CD8-positive, alpha-beta memory T cell (primary cell): ENCODE data around the gene UBXN1. TPM values are rescaled to one million over a fixed set of nuclear protein-coding genes. Genes with fewer than 3 reads are reported as not detected.
"Not testable (repeated sequence)": the region's sequence is repeated elsewhere in the genome, so short reads cannot be mapped to it uniquely, and the experiment has no call there.

Experiments used
- CTCF ChIA-PET: fragments of 350-600 bp; sonication (Branson Sonifier 250); formaldehyde crosslinking; loops from one replicate; lab custom pipeline; 2021; ENCODE audit warnings: antibody characterized with exemption; lab: Charles Lee
- POLR2A ChIA-PET: fragments of 350-600 bp; sonication (Branson Sonifier 250); formaldehyde crosslinking; loops from one replicate; lab custom pipeline; 2021; ENCODE audit warnings: antibody characterized with exemption; lab: Charles Lee
- DNase-seq, 5 donors: peaks; one replicate each; pipeline versions ENCODE4 v3.0.0 to v3.0.0-alpha.2; 2020 to 2022; ENCODE audit warnings: mixed read lengths in 1 of 5
- H3K27ac ChIP-seq: one replicate; pipeline ENCODE4 v1.7.0; 2013; ENCODE audit warnings: low read depth, mild to moderate bottlenecking, low read length, moderate library complexity
- H3K27me3 ChIP-seq: 2 replicates; pipeline ENCODE4 v1.7.0; 2013; ENCODE audit warnings: low read length, mild to moderate bottlenecking; ENCODE audit not compliant: insufficient read depth, poor library complexity, severe bottlenecking
- H3K36me3 ChIP-seq: 2 replicates; pipeline ENCODE4 v1.7.0; 2013; ENCODE audit warnings: mild to moderate bottlenecking, low read length, moderate library complexity; ENCODE audit not compliant: insufficient read depth
- H3K4me1 ChIP-seq: 2 replicates; pipeline ENCODE4 v1.7.0; 2013; ENCODE audit warnings: mild to moderate bottlenecking, low read length, moderate library complexity; ENCODE audit not compliant: insufficient read depth
- H3K4me3 ChIP-seq: 2 replicates; pipeline ENCODE4 v1.7.0; 2013; ENCODE audit warnings: mild to moderate bottlenecking, low read length
- H3K9me3 ChIP-seq: 2 replicates; pipeline ENCODE4 v1.7.0; 2013; ENCODE audit warnings: mild to moderate bottlenecking, low read length
- H3K27ac Mint-ChIP-seq, 8 donors: one replicate each; pipeline ENCODE4 v1.8.0; 2020 to 2021; ENCODE audit warnings: mixed read lengths in 8 of 8, mild to moderate bottlenecking in 6 of 8, inconsistent platforms in 3 of 8, moderate library complexity in 3 of 8
- H3K27me3 Mint-ChIP-seq, 2 donors: one replicate each; pipeline ENCODE4 v1.8.0; 2020 to 2021; ENCODE audit warnings: mixed read lengths in 2 of 2, mild to moderate bottlenecking in 1 of 2, moderate library complexity in 1 of 2
- H3K36me3 Mint-ChIP-seq, 3 donors: one replicate each; pipeline ENCODE4 v1.8.0; 2020 to 2021; ENCODE audit warnings: mixed read lengths in 3 of 3, inconsistent platforms in 1 of 3, mild to moderate bottlenecking in 1 of 3
- H3K4me1 Mint-ChIP-seq, 3 donors: one replicate each; pipeline ENCODE4 v1.8.0; 2020 to 2021; ENCODE audit warnings: mixed read lengths in 3 of 3, inconsistent platforms in 1 of 3, mild to moderate bottlenecking in 1 of 3
- H3K4me3 Mint-ChIP-seq, 7 donors: one replicate each; pipeline ENCODE4 v1.8.0; 2020 to 2021; ENCODE audit warnings: mixed read lengths in 7 of 7, mild to moderate bottlenecking in 6 of 7, moderate library complexity in 4 of 7, inconsistent platforms in 2 of 7
- H3K9me3 Mint-ChIP-seq, 5 donors: one replicate each; pipeline ENCODE4 v1.8.0; 2020 to 2022; ENCODE audit warnings: mixed read lengths in 5 of 5, mild to moderate bottlenecking in 3 of 5, moderate library complexity in 2 of 5, inconsistent platforms in 1 of 5
- polyA plus RNA-seq: library from polyadenylated mRNA; unstranded; fragments of 300-500 nt; fragmentation: Illumina TruSeq; gene quantifications from one replicate; pipeline ENCODE4 v1.2.3, GENCODE V29; 2021
- total RNA-seq, 2 experiments: library from RNA; stranded (reverse); gene quantifications; one replicate each; pipeline ENCODE4 v1.2.3, GENCODE V29; 2021

The UBXN1 gene
- total and polyA plus RNA-seq, 3 experiments from 2014 or later: 142 to 164 (median 143) TPM

GRCh38 chr11:62664405-62665074, 14.3 kb downstream of the UBXN1 start:
- peak overlapping the region; percentile 96 to 100 (median 97) for H3K4me3 Mint-ChIP-seq
- H3K9me3 ChIP-seq: no peaks in the 10 kb centered on the region
- peaks cover 28 to 47% (median 30%) of the 10 kb centered on the region in 3 donors for H3K4me1 Mint-ChIP-seq
- peak overlapping the region; percentile 94 to 99 (median 96) for H3K27ac Mint-ChIP-seq
- peak in 3 of 5 donors; percentile 41 to 74 (median 47) for DNase-seq
- H3K27me3 Mint-ChIP-seq: peaks cover 0 to 4% of the 10 kb centered on the region in 2 donors
- ChIA-PET CTCF (interaction anchor here (0.7 to 3.4 kb wide), 27 partner anchors 10 to 281 kb away, joined by 3 to 44 read pairs (median 4); partner anchors contain the start of genes EEF1G, EML3, GANAB and INTS5), POLR2A (interaction anchor here (0.5 to 4.6 kb wide), 35 partner anchors 9 to 217 kb away, joined by 3 to 71 read pairs (median 7); partner anchors contain the start of genes B3GAT3, BSCL2, EEF1G and GANAB)
- H3K9me3 Mint-ChIP-seq: no peaks in the 10 kb centered on the region
- peaks cover 21% of the 10 kb centered on the region for H3K4me1 ChIP-seq
- H3K36me3 ChIP-seq: peaks cover 18% of the 10 kb centered on the region
- H3K27me3 ChIP-seq: no peaks in the 10 kb centered on the region
- H3K4me3 ChIP-seq: peak overlapping the region; percentile 98
- peaks cover 0 to 48% (median 4%) of the 10 kb centered on the region in 3 donors for H3K36me3 Mint-ChIP-seq
- peak overlapping the region; percentile 89 for H3K27ac ChIP-seq

- no peaks in the 10 kb centered on the region for H3K36me3 ChIP-seq
- H3K4me3 ChIP-seq: no peak overlapping the region
- H3K9me3 ChIP-seq: no peaks in the 10 kb centered on the region
- Mint-ChIP-seq H3K4me1 (peaks cover 12 to 18% (median 15%) of the 10 kb centered on the region in 3 donors), H3K27ac (peak overlapping the region in 1 of 8 donors; percentile 42), H3K27me3 (peaks cover 0 to 7% of the 10 kb centered on the region in 2 donors), H3K9me3 (peaks cover 0 to 3% (median 0%) of the 10 kb centered on the region in 5 donors), H3K36me3 (peaks cover 0 to 10% (median 0%) of the 10 kb centered on the region in 3 donors), H3K4me3 (peak overlapping the region in 2 of 7 donors; percentile 47 to 54)
- no peak overlapping the region for H3K27ac ChIP-seq
- ChIA-PET CTCF (interaction anchor here (1.7 kb wide), 1 partner anchor 65 kb away, joined by 4 read pairs; no protein-coding TSS in a partner anchor), POLR2A (interaction anchor here (1.0 to 2.7 kb wide), 2 partner anchors 8 to 70 kb away, joined by 3 to 18 read pairs; partner anchors contain the start of genes C11orf98, CSKMT and HNRNPUL2)
- peaks cover 8% of the 10 kb centered on the region for H3K4me1 ChIP-seq
- H3K27me3 ChIP-seq: no peaks in the 10 kb centered on the region
- no peak for DNase-seq
Measured at GRCh38 chr11:62656796-62657429, 22.0 kb downstream of the UBXN1 start.

- no peak for DNase-seq
- Mint-ChIP-seq H3K27me3 (peaks cover 0 to 7% of the 10 kb centered on the region in 2 donors), H3K4me1 (peaks cover 15 to 29% (median 20%) of the 10 kb centered on the region in 3 donors), H3K4me3 (peak overlapping the region in 6 of 7 donors; percentile 46 to 80 (median 53)), H3K36me3 (peaks cover 0 to 17% (median 3%) of the 10 kb centered on the region in 3 donors), H3K9me3 (peaks cover 0 to 3% (median 0%) of the 10 kb centered on the region in 5 donors), H3K27ac (peak overlapping the region in 5 of 8 donors; percentile 47 to 83 (median 78))
- no peaks in the 10 kb centered on the region for H3K27me3 ChIP-seq
- H3K27ac ChIP-seq: no peak overlapping the region
- H3K4me1 ChIP-seq: peaks cover 15% of the 10 kb centered on the region
- CTCF ChIA-PET: interaction anchor here (1.2 to 3.6 kb wide), 7 partner anchors 8 to 260 kb away, joined by 3 to 27 read pairs (median 5); partner anchors contain the start of genes C11orf98, CSKMT, GANAB and LBHD1
- no peak overlapping the region for H3K4me3 ChIP-seq
- H3K9me3 ChIP-seq: no peaks in the 10 kb centered on the region
- peaks cover 2% of the 10 kb centered on the region for H3K36me3 ChIP-seq
- POLR2A ChIA-PET: interaction anchor here (1.3 to 2.7 kb wide), 3 partner anchors 8 to 11 kb away, joined by 3 to 18 read pairs (median 10); partner anchors contain the start of genes C11orf98, CSKMT and GANAB
Measured at GRCh38 chr11:62654297-62654696, 24.6 kb downstream of the UBXN1 start.

- peak overlapping the region; percentile 85 to 95 (median 91) for H3K4me3 Mint-ChIP-seq
- peak in 1 of 5 donors; percentile 65 for DNase-seq
- H3K9me3 Mint-ChIP-seq: peaks cover 0 to 3% (median 0%) of the 10 kb centered on the region in 5 donors
- peaks cover 0 to 33% (median 3%) of the 10 kb centered on the region in 3 donors for H3K36me3 Mint-ChIP-seq
- no peaks in the 10 kb centered on the region for H3K27me3 ChIP-seq
- H3K27ac Mint-ChIP-seq: peak overlapping the region; percentile 80 to 97 (median 86)
- peaks cover 0 to 7% of the 10 kb centered on the region in 2 donors for H3K27me3 Mint-ChIP-seq
- H3K4me1 Mint-ChIP-seq: peaks cover 15 to 29% (median 20%) of the 10 kb centered on the region in 3 donors
- ChIA-PET POLR2A (interaction anchor here (0.6 to 1.4 kb wide), 12 partner anchors 13 to 213 kb away, joined by 3 to 52 read pairs (median 4); partner anchors contain the start of genes B3GAT3, C11orf98, CSKMT and LBHD1), CTCF (interaction anchor here (1.0 to 3.6 kb wide), 6 partner anchors 12 to 227 kb away, joined by 3 to 27 read pairs (median 4); partner anchors contain the start of genes C11orf98, CSKMT and TUT1)
- H3K27ac ChIP-seq: peak overlapping the region; percentile 87
- peaks cover 11% of the 10 kb centered on the region for H3K36me3 ChIP-seq
- H3K4me1 ChIP-seq: peaks cover 15% of the 10 kb centered on the region
- H3K4me3 ChIP-seq: peak overlapping the region; percentile 83
- no peaks in the 10 kb centered on the region for H3K9me3 ChIP-seq
Measured at GRCh38 chr11:62652161-62653006, 26.5 kb downstream of the UBXN1 start.

GRCh38 chr11:62650283-62650682, 28.6 kb downstream of the UBXN1 start:
- H3K27ac ChIP-seq, H3K9me3 ChIP-seq, DNase-seq, H3K27me3 ChIP-seq, H3K4me3 ChIP-seq, H3K9me3 Mint-ChIP-seq, H3K27me3 Mint-ChIP-seq: not testable (repeated sequence)
- H3K4me3 Mint-ChIP-seq: peak overlapping the region in 2 of 7 donors; percentile 60 to 63
- peaks cover 28% of the 10 kb centered on the region for H3K4me1 ChIP-seq
- ChIA-PET CTCF (interaction anchor here (1.1 to 2.3 kb wide), 3 partner anchors 15 to 59 kb away, joined by 3 to 9 read pairs (median 3); partner anchors contain the start of genes C11orf98 and CSKMT), POLR2A (interaction anchor here (1.0 to 1.7 kb wide), 2 partner anchors 14 to 59 kb away, joined by 5 to 7 read pairs; partner anchors contain the start of genes C11orf98, CSKMT and TUT1)
- H3K36me3 Mint-ChIP-seq: peaks cover 0 to 43% (median 3%) of the 10 kb centered on the region in 3 donors
- H3K36me3 ChIP-seq: peaks cover 11% of the 10 kb centered on the region
- peaks cover 25 to 43% (median 33%) of the 10 kb centered on the region in 3 donors for H3K4me1 Mint-ChIP-seq
- peak overlapping the region in 3 of 8 donors; percentile 50 to 83 (median 60) for H3K27ac Mint-ChIP-seq

- peaks cover 0 to 46% (median 3%) of the 10 kb centered on the region in 3 donors for H3K36me3 Mint-ChIP-seq
- H3K4me1 ChIP-seq: peaks cover 33% of the 10 kb centered on the region
- peaks cover 0 to 7% of the 10 kb centered on the region in 2 donors for H3K27me3 Mint-ChIP-seq
- H3K4me3 Mint-ChIP-seq: peak overlapping the region in 1 of 7 donors; percentile 60
- POLR2A ChIA-PET: interaction anchor here (1.0 to 2.1 kb wide), 3 partner anchors 15 to 22 kb away, joined by 3 to 10 read pairs (median 7); partner anchors contain the start of genes C11orf98, CSKMT and LBHD1
- no peak for DNase-seq
- CTCF ChIA-PET: interaction anchor here (1.1 to 2.3 kb wide), 6 partner anchors 13 to 225 kb away, joined by 3 to 11 read pairs (median 3); partner anchors contain the start of genes C11orf98, CSKMT and TUT1
- peaks cover 11% of the 10 kb centered on the region for H3K36me3 ChIP-seq
- H3K9me3 ChIP-seq: no peaks in the 10 kb centered on the region
- no peak overlapping the region for H3K4me3 ChIP-seq
- peak overlapping the region in 3 of 8 donors; percentile 54 to 83 (median 58) for H3K27ac Mint-ChIP-seq
- peaks cover 29 to 50% (median 40%) of the 10 kb centered on the region in 3 donors for H3K4me1 Mint-ChIP-seq
- no peaks in the 10 kb centered on the region for H3K27me3 ChIP-seq
- H3K9me3 Mint-ChIP-seq: peaks cover 0 to 3% (median 0%) of the 10 kb centered on the region in 5 donors
- no peak overlapping the region for H3K27ac ChIP-seq
Measured at GRCh38 chr11:62649486-62649885, 29.4 kb downstream of the UBXN1 start.
